GM12891 (cell line): ENCODE data around the gene BPTF.
A peak's percentile ranks its signal among the peaks of the same experiment; 100 is the strongest.
"Not testable (repeated sequence)": the region's sequence is repeated elsewhere in the genome, so short reads cannot be mapped to it uniquely, and the experiment has no call there.

Experiments
- DNase-seq: peaks from one replicate; pipeline ENCODE4 v3.0.0; 2011; ENCODE audit warnings: low spot score; ENCODE audit not compliant: insufficient read length
- FAIRE-seq: peaks from 2 replicates; lab custom pipeline; 2011; peaks lifted over from hg19 to GRCh38; lab: Jason Lieb, UNC
- PAX5 ChIP-seq: IDR thresholded peaks from 2 replicates; pipeline ENCODE4 v1.6.1; 2011; ENCODE audit warnings: low read length, moderate library complexity, mild to moderate bottlenecking; ENCODE audit not compliant: insufficient read depth, severe bottlenecking
- POLR2A ChIP-seq: IDR thresholded peaks from 2 replicates; pipeline ENCODE4 v1.6.1; 2011; ENCODE audit warnings: low read depth, low read length, control low read depth
- POLR2AphosphoS5 ChIP-seq: IDR thresholded peaks from 2 replicates; pipeline ENCODE4 v1.6.1; 2011; ENCODE audit warnings: low read depth, low read length, control low read depth
- POU2F2 ChIP-seq: IDR thresholded peaks from 2 replicates; pipeline ENCODE4 v1.6.1; 2011; ENCODE audit warnings: low read depth, mild to moderate bottlenecking, control low read depth, low read length, moderate library complexity
- SPI1 ChIP-seq: IDR thresholded peaks from 2 replicates; pipeline ENCODE4 v1.6.1; 2011; ENCODE audit warnings: low read depth, low read length, control low read depth
- TAF1 ChIP-seq: IDR thresholded peaks from 2 replicates; pipeline ENCODE4 v1.6.1; 2011; ENCODE audit warnings: low read depth, low read length, control low read depth

Gene BPTF

GRCh38 chr17:67974598-67975066 lies 149.3 kb downstream of the BPTF start:
- DNase-seq (no peak), FAIRE-seq (no peak)
- TF ChIP-seq POLR2A (no peak), TAF1 (no peak), PAX5 (no peak), POU2F2 (no peak), SPI1 (no peak), POLR2AphosphoS5 (no peak)

- FAIRE-seq, DNase-seq: not testable (repeated sequence)
Observed at GRCh38 chr17:67976306-67976705, 151.0 kb downstream of the BPTF start.

- FAIRE-seq (no peak), DNase-seq (no peak)
- TF ChIP-seq POU2F2 (no peak), SPI1 (no peak), POLR2A (no peak), POLR2AphosphoS5 (no peak), PAX5 (no peak)
Observed at GRCh38 chr17:67980456-67980855, 155.2 kb downstream of the BPTF start.

GRCh38 chr17:67980883-67981282 lies 155.6 kb downstream of the BPTF start:
- not testable (repeated sequence) for FAIRE-seq, DNase-seq

- FAIRE-seq (no peak), DNase-seq (no peak)
Observed at GRCh38 chr17:67982034-67982640, 156.8 kb downstream of the BPTF start.

GRCh38 chr17:67982686-67983382 lies 157.5 kb downstream of the BPTF start:
- no peak for TF ChIP-seq TAF1
- no peak for TF ChIP-seq POLR2AphosphoS5
- no peak for TF ChIP-seq SPI1
- TF ChIP-seq POLR2A, result no peak
- no peak for TF ChIP-seq PAX5
- TF ChIP-seq POU2F2, result no peak
- FAIRE-seq (no peak), DNase-seq (no peak)

More at GRCh38 chr17:67982034-67982640, 156.8 kb downstream of the BPTF start:
- TF ChIP-seq PAX5 (no peak), POLR2AphosphoS5 (no peak), POU2F2 (no peak), SPI1 (no peak), TAF1 (no peak), POLR2A (no peak)

- DNase-seq (no peak), FAIRE-seq (no peak)
- TF ChIP-seq POU2F2, result no peak
- TF ChIP-seq TAF1, result no peak
- TF ChIP-seq PAX5, result no peak
- no peak for TF ChIP-seq SPI1
- no peak for TF ChIP-seq POLR2AphosphoS5
- no peak for TF ChIP-seq POLR2A
Observed at GRCh38 chr17:67983383-67983688, 158.0 kb downstream of the BPTF start.

- FAIRE-seq, result no peak
- no peak for DNase-seq
- TF ChIP-seq TAF1, result no peak
- no peak for TF ChIP-seq POU2F2
- TF ChIP-seq PAX5, result no peak
- no peak for TF ChIP-seq POLR2AphosphoS5
- no peak for TF ChIP-seq POLR2A
- TF ChIP-seq SPI1, result no peak
Observed at GRCh38 chr17:67990909-67991308, 165.6 kb downstream of the BPTF start.

- FAIRE-seq (peak; percentile 31), DNase-seq (no peak)
- TF ChIP-seq POU2F2, result no peak
Observed at GRCh38 chr17:67992548-67993152, 167.3 kb downstream of the BPTF start.

- peak; percentile 92 for FAIRE-seq
- TF ChIP-seq PAX5, result no peak
- TF ChIP-seq TAF1, result no peak
- no peak for TF ChIP-seq POU2F2
- TF ChIP-seq POLR2AphosphoS5, result no peak
- TF ChIP-seq SPI1, result no peak
- no peak for TF ChIP-seq POLR2A
- peak; percentile 83 for DNase-seq
Observed at GRCh38 chr17:67993153-67993997, 168.1 kb downstream of the BPTF start.
